Measurements from ENCODE around the gene IRAK1. TPM values are rescaled to one million over a fixed set of nuclear protein-coding genes. Genes with fewer than 3 reads are reported as not detected.

IRAK1 gene
- total RNA-seq, 1 experiment from 2014 or later: 147 TPM

- Histone ChIP-seq H3K36me3 (ENCODE audit: insufficient read depth, low read length, poor library complexity, severe bottlenecking) (peaks cover 17% of the 10 kb centered on the region), H3K9me3 (ENCODE audit: low read depth, low read length, poor library complexity, severe bottlenecking) (no peaks in the 10 kb centered on the region), H3K4me3 (ENCODE audit: low read depth, low read length, poor library complexity, severe bottlenecking) (no peak overlapping the region), H3K4me1 (ENCODE audit: insufficient read depth, low read length, poor library complexity, severe bottlenecking) (peaks cover 19% of the 10 kb centered on the region), H3K27me3 (replicated peaks; ENCODE audit: insufficient read depth, low read depth, low read length, poor library complexity) (no peaks in the 10 kb centered on the region), H3K27ac (ENCODE audit: low read depth, low read length, poor library complexity, severe bottlenecking) (peak overlapping the region; percentile 16)
- ChIA-PET POLR2A (ENCODE audit: low non-redundant PET) (interaction anchor here (0.6 to 1.2 kb wide), 2 partner anchors 16 to 280 kb away, joined by 6 to 8 read pairs; no protein-coding TSS in a partner anchor), CTCF (interaction anchor here (0.8 kb wide), 1 partner anchor 20 kb away, joined by 3 read pairs; no protein-coding TSS in a partner anchor)
- DNase-seq (ENCODE audit: low spot score): no peak
- TF ChIP-seq EZH2 (IDR thresholded peaks at IDR 0.05; ENCODE audit: borderline replicate concordance, low read depth, low read length, poor library complexity, severe bottlenecking) (no peak), CTCF (conservative IDR thresholded peaks at IDR 0.05; ENCODE audit: low read depth, low read length) (no peak)
- intact Hi-C loops (cut with micrococcal nuclease; ENCODE audit: unreplicated experiment): no loop called here
- no TSS peak for BruUV-seq (replicated peaks)
These were observed 52.7 kb downstream of the IRAK1 start for GRCh38 chrX:153966841-153967535.

- H3K36me3 ChIP-seq (ENCODE audit: insufficient read depth, low read length, poor library complexity, severe bottlenecking): peaks cover 24% of the 10 kb centered on the region
- peak overlapping the region; percentile 16 for H3K27ac ChIP-seq (ENCODE audit: low read depth, low read length, poor library complexity, severe bottlenecking)
- POLR2A ChIA-PET (ENCODE audit: low non-redundant PET): interaction anchor here (0.6 to 1.2 kb wide), 2 partner anchors 16 to 279 kb away, joined by 6 to 8 read pairs; no protein-coding TSS in a partner anchor
These were observed 53.4 kb downstream of the IRAK1 start for GRCh38 chrX:153966283-153966688.

GRCh38 chrX:153965406-153965805 lies 54.3 kb downstream of the IRAK1 start:
- DNase-seq (ENCODE audit: low spot score): no peak
- BruUV-seq (replicated peaks): no TSS peak
- no peaks in the 10 kb centered on the region for H3K27me3 ChIP-seq (replicated peaks; ENCODE audit: insufficient read depth, low read depth, low read length, poor library complexity)
- H3K36me3 ChIP-seq (ENCODE audit: insufficient read depth, low read length, poor library complexity, severe bottlenecking): peaks cover 33% of the 10 kb centered on the region
- TF ChIP-seq EZH2 (IDR thresholded peaks at IDR 0.05; ENCODE audit: borderline replicate concordance, low read depth, low read length, poor library complexity, severe bottlenecking): no peak
- TF ChIP-seq CTCF (conservative IDR thresholded peaks at IDR 0.05; ENCODE audit: low read depth, low read length): no peak
- H3K27ac ChIP-seq (ENCODE audit: low read depth, low read length, poor library complexity, severe bottlenecking): no peak overlapping the region
- intact Hi-C loops (cut with micrococcal nuclease; ENCODE audit: unreplicated experiment): no loop called here
- no peak overlapping the region for H3K4me3 ChIP-seq (ENCODE audit: low read depth, low read length, poor library complexity, severe bottlenecking)
- ChIA-PET POLR2A (ENCODE audit: low non-redundant PET) (no interaction called here), CTCF (no interaction called here)
- no peaks in the 10 kb centered on the region for H3K9me3 ChIP-seq (ENCODE audit: low read depth, low read length, poor library complexity, severe bottlenecking)
- H3K4me1 ChIP-seq (ENCODE audit: insufficient read depth, low read length, poor library complexity, severe bottlenecking): peaks cover 19% of the 10 kb centered on the region

More at GRCh38 chrX:153966283-153966688, 53.4 kb downstream of the IRAK1 start:
- CTCF ChIA-PET: no interaction called here
- no peaks in the 10 kb centered on the region for H3K9me3 ChIP-seq (ENCODE audit: low read depth, low read length, poor library complexity, severe bottlenecking)
- intact Hi-C loops (cut with micrococcal nuclease; ENCODE audit: unreplicated experiment): no loop called here
- BruUV-seq (replicated peaks): no TSS peak
- no peak for DNase-seq (ENCODE audit: low spot score)
- TF ChIP-seq CTCF (conservative IDR thresholded peaks at IDR 0.05; ENCODE audit: low read depth, low read length): no peak
- no peak for TF ChIP-seq EZH2 (IDR thresholded peaks at IDR 0.05; ENCODE audit: borderline replicate concordance, low read depth, low read length, poor library complexity, severe bottlenecking)
- H3K27me3 ChIP-seq (replicated peaks; ENCODE audit: insufficient read depth, low read depth, low read length, poor library complexity): no peaks in the 10 kb centered on the region
- peaks cover 19% of the 10 kb centered on the region for H3K4me1 ChIP-seq (ENCODE audit: insufficient read depth, low read length, poor library complexity, severe bottlenecking)
- no peak overlapping the region for H3K4me3 ChIP-seq (ENCODE audit: low read depth, low read length, poor library complexity, severe bottlenecking)
